IMR-90 (cell line): Measurements from ENCODE around the gene SRP14. TPM values are rescaled to one million over a fixed set of nuclear protein-coding genes. Genes with fewer than 3 reads are reported as not detected.
A peak's percentile ranks its signal among the peaks of the same experiment; 100 is the strongest.

Source experiments
- ATAC-seq: fragments of 200-7000 bp; cut with Tn5 transposase; 2 replicates; pipeline ENCODE4 v1.9.1; 2020; ENCODE audit warnings: low read depth, mild to moderate bottlenecking, moderate library complexity
- BruUV-seq: library from RNA; stranded (reverse); fragments of 400-500 nt; replicated peaks from 2 replicates; lab custom pipeline; 2021; lab: Mats Ljungman, UMichigan
- CTCF ChIA-PET: fragments of 300-600 bp; formaldehyde crosslinking; extraction: SDS; loops from one replicate; lab custom pipeline; 2021; ENCODE audit warnings: antibody characterized with exemption; lab: Yijun Ruan, JAX
- POLR2A ChIA-PET: fragments of 300-600 bp; sonication (Branson Sonifier 250); formaldehyde crosslinking; loops from one replicate; lab custom pipeline; 2022; ENCODE audit warnings: antibody characterized with exemption; ENCODE audit not compliant: unreplicated experiment; lab: Charles Lee
- DNase-seq: peaks from one replicate; pipeline ENCODE4 v3.0.0; 2013
- H2AFZ ChIP-seq: replicated peaks from 2 replicates; pipeline ENCODE3; 2013; ENCODE audit warnings: low read length, mild to moderate bottlenecking; ENCODE audit not compliant: poor library complexity
- H2AK5ac ChIP-seq: 2 replicates; pipeline ENCODE4 v1.6.1; 2013; ENCODE audit warnings: low read depth, low read length, inconsistent platforms
- H2AK9ac ChIP-seq: replicated peaks from 2 replicates; pipeline ENCODE3; 2013; ENCODE audit warnings: mild to moderate bottlenecking, low read depth, low read length, moderate library complexity; ENCODE audit not compliant: poor library complexity
- H2BK120ac ChIP-seq: 2 replicates; pipeline ENCODE4 v1.6.1; 2013; ENCODE audit warnings: low read depth, low read length, inconsistent platforms
- H2BK15ac ChIP-seq: 3 replicates; pipeline ENCODE4 v1.6.1; 2013; ENCODE audit warnings: low read depth, low read length, inconsistent platforms
- H2BK20ac ChIP-seq: 2 replicates; pipeline ENCODE4 v1.6.1; 2013; ENCODE audit warnings: low read depth, mild to moderate bottlenecking, inconsistent platforms, low read length, moderate library complexity
- H2BK5ac ChIP-seq: 2 replicates; pipeline ENCODE4 v1.6.1; 2013; ENCODE audit warnings: mild to moderate bottlenecking, low read depth, low read length, inconsistent platforms; ENCODE audit not compliant: poor library complexity, severe bottlenecking
- H3K14ac ChIP-seq: replicated peaks from 2 replicates; pipeline ENCODE4 v1.6.1; 2013; ENCODE audit warnings: low read depth, low read length, inconsistent platforms
- H3K18ac ChIP-seq: 2 replicates; pipeline ENCODE4 v1.6.1; 2013; ENCODE audit warnings: low read depth, low read length, control low read depth
- H3K23ac ChIP-seq: 2 replicates; pipeline ENCODE4 v1.6.1; 2013; ENCODE audit warnings: low read depth, low read length, inconsistent platforms
- H3K27ac ChIP-seq: 2 replicates; pipeline ENCODE4 v1.5.1; 2013; ENCODE audit warnings: mild to moderate bottlenecking, control low read depth, low read length; ENCODE audit not compliant: insufficient read depth
- H3K27me3 ChIP-seq: 2 replicates; pipeline ENCODE4 v1.6.1; 2013; ENCODE audit warnings: low read length; ENCODE audit not compliant: control insufficient read depth, insufficient read depth
- H3K36me3 ChIP-seq: 2 replicates; pipeline ENCODE4 v1.6.1; 2013; ENCODE audit warnings: low read length, mixed read lengths; ENCODE audit not compliant: control insufficient read depth, insufficient read depth
- H3K4ac ChIP-seq: 2 replicates; pipeline ENCODE4 v1.6.1; 2013; ENCODE audit warnings: low read depth, low read length, inconsistent platforms
- H3K4me1 ChIP-seq: 2 replicates; pipeline ENCODE4 v1.6.1; 2013; ENCODE audit warnings: low read length, mixed read lengths; ENCODE audit not compliant: control insufficient read depth, insufficient read depth
- H3K4me2 ChIP-seq: 2 replicates; pipeline ENCODE4 v1.6.1; 2013; ENCODE audit warnings: low read depth, mild to moderate bottlenecking, control low read depth, low read length, moderate library complexity
- H3K4me3 ChIP-seq: 2 replicates; pipeline ENCODE4 v1.5.1; 2013; ENCODE audit warnings: low read depth, mild to moderate bottlenecking, control low read depth, low read length, moderate library complexity; ENCODE audit not compliant: insufficient read depth
- H3K56ac ChIP-seq: 2 replicates; pipeline ENCODE4 v1.6.1; 2013; ENCODE audit warnings: low read length, inconsistent platforms; ENCODE audit not compliant: insufficient read depth; ENCODE audit errors: extremely low read depth
- H3K79me1 ChIP-seq, 2 experiments: 2 replicates each; pipeline ENCODE4 v1.6.1; 2013; ENCODE audit warnings: low read length in 2 of 2, inconsistent platforms in 1 of 2, low read depth in 1 of 2
- H3K9ac ChIP-seq: 2 replicates; pipeline ENCODE4 v1.6.1; 2013; ENCODE audit warnings: low read depth, low read length, control low read depth
- H3K9me1 ChIP-seq: 2 replicates; pipeline ENCODE4 v1.6.1; 2013; ENCODE audit warnings: low read length, inconsistent platforms; ENCODE audit not compliant: insufficient read depth
- H3K9me3 ChIP-seq: 2 replicates; pipeline ENCODE4 v1.6.1; 2013; ENCODE audit warnings: low read length; ENCODE audit not compliant: control insufficient read depth, insufficient read depth
- H4K20me1 ChIP-seq: 2 replicates; pipeline ENCODE4 v1.6.1; 2013; ENCODE audit warnings: low read length, inconsistent platforms; ENCODE audit not compliant: insufficient read depth
- H4K5ac ChIP-seq: 2 replicates; pipeline ENCODE4 v1.6.1; 2013; ENCODE audit warnings: mild to moderate bottlenecking, low read depth, low read length, control low read depth
- H4K8ac ChIP-seq, 2 experiments: 2 replicates each; pipeline ENCODE4 v1.6.1; 2013; ENCODE audit warnings: low read depth in 2 of 2, low read length in 2 of 2, control low read depth in 1 of 2, inconsistent platforms in 1 of 2
- H4K91ac ChIP-seq: 2 replicates; pipeline ENCODE4 v1.6.1; 2013; ENCODE audit warnings: low read depth, low read length, inconsistent platforms; ENCODE audit not compliant: insufficient read depth
- CHD1 ChIP-seq: IDR thresholded peaks from 2 replicates; pipeline ENCODE4 v1.6.1; 2012; ENCODE audit warnings: low read depth, low read length, improper control_type of control experiment
- FOS ChIP-seq: fragments of 150-350 bp; IDR thresholded peaks from 2 replicates; pipeline ENCODE4 v1.6.1; 2016; ENCODE audit warnings: low read depth, low read length
- WGBS, 2 experiments: methylation state at CpG; one replicate each; pipeline versions ENCODE4 v1.1.5 to v1.1.7; 2013; ENCODE audit warnings: missing lambda C conversion rate in 2 of 2; ENCODE audit not compliant: insufficient read length in 1 of 2; ENCODE audit errors: extremely low coverage in 2 of 2; 5-methylcytosine and 5-hydroxymethylcytosine counted together
- dilution Hi-C: fragments of 300-500 bp; cut with HindIII; formaldehyde crosslinking; loops from one replicate; pipeline ENCODE4 v1.14.3; 2018; ENCODE audit warnings: low sequenced_read_pairs; ENCODE audit not compliant: unreplicated experiment
- in situ Hi-C: fragments of 300-500 bp; cut with MboI; formaldehyde crosslinking; loops from 3 replicates; pipeline ENCODE4 v1.14.3; 2019; ENCODE audit warnings: low sequenced_read_pairs, inconsistent platforms, mixed read lengths
- intact Hi-C: fragments of 100-400 bp; cut with micrococcal nuclease; formaldehyde crosslinking; loops from 2 replicates; pipeline ENCODE4 v1.10.0; 2022
- polyA plus RNA-seq, 3 experiments: library from polyadenylated mRNA; depleted of rRNA; stranded (reverse); fragments of >200 nt; gene quantifications; 2 replicates each; pipeline ENCODE4 v1.2.3, GENCODE V29; 2012; ENCODE audit warnings: low replicate concordance in 1 of 3
- total RNA-seq: library from RNA; depleted of rRNA; stranded (reverse); fragments of >200 nt; gene quantifications from 2 replicates; pipeline ENCODE4 v1.2.3, GENCODE V29; 2012
- TF ChIP-seq, protein P1 (sequence below): fragments of 150-350 bp; IDR thresholded peaks from 2 replicates; pipeline ENCODE4 v1.6.1; 2017; ENCODE audit warnings: mild to moderate bottlenecking, antibody characterized with exemption, low read length, low read depth

SRP14 gene
- total and polyA plus RNA-seq, 2 of the 4 experiments (the other 2 are of a cell fraction): 106 to 295 TPM

DNA sequence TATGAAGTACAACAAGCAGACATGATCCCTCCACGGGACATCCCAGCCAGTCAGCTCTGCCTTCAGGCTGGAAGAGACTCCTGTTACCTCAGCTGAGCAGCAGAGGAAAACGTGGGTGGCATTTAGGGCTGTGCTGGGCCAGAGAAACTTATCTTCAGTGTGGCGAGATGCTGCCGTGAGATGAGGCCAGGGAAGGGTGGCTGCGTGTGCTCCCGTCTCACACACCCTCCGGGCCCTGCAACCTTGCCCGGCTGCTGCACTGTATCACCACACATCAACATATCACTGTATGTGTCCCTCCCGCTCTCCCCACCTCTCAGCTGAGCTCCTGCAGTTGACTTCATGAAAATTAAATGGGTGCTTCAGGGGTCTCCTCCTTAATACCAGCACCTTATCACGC, 46.3 kb upstream of the SRP14 start:
- Histone ChIP-seq H3K4me2 (no peak overlapping the region), H4K5ac (no peak overlapping the region), H3K79me1 (peaks cover 0 to 34% of the 10 kb centered on the region in 2 experiments; a peak in 3 of 4 replicates), H3K9ac (no peak overlapping the region), H2BK20ac (peak overlapping the region; percentile 54; the same call in 1 of the 2 replicates), H4K8ac (peak overlapping the region in 1 of 2 experiments; percentile 46; a peak in 1 of 4 replicates), H3K27me3 (no peaks in the 10 kb centered on the region), H3K9me3 (no peaks in the 10 kb centered on the region), H3K56ac (no peak overlapping the region), H4K20me1 (no peaks in the 10 kb centered on the region), H2AK9ac (peak overlapping the region; percentile 43), H2AFZ (peak overlapping the region; percentile 70), H3K4ac (peak overlapping the region; percentile 81), H2BK15ac (peak overlapping the region; percentile 30; the same call in 2 of the 3 replicates), H3K4me1 (peaks cover 46% of the 10 kb centered on the region), H2BK5ac (no peak overlapping the region), H3K27ac (no peak overlapping the region), H3K14ac (peak overlapping the region; percentile 53), H2BK120ac (peak overlapping the region; percentile 60), H3K9me1 (peaks cover 49% of the 10 kb centered on the region), H3K4me3 (no peak overlapping the region), H2AK5ac (peak overlapping the region; percentile 62), H3K23ac (peak overlapping the region; percentile 39; the same call in 1 of the 2 replicates), H3K36me3 (no peaks in the 10 kb centered on the region), H4K91ac (no peak overlapping the region), H3K18ac (no peak overlapping the region)
- in situ Hi-C loops: no loop called here
- POLR2A ChIA-PET: no interaction called here
- WGBS, 2 experiments: 40% methylated on average over 1 of the region's 10 CpGs; no CpG with 5 or more reads in 1 of the 2 experiments
- BruUV-seq: no TSS peak
- intact Hi-C loops: no loop called here
- TF ChIP-seq, protein P1, sequence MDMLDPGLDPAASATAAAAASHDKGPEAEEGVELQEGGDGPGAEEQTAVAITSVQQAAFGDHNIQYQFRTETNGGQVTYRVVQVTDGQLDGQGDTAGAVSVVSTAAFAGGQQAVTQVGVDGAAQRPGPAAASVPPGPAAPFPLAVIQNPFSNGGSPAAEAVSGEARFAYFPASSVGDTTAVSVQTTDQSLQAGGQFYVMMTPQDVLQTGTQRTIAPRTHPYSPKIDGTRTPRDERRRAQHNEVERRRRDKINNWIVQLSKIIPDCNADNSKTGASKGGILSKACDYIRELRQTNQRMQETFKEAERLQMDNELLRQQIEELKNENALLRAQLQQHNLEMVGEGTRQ: no peak
- TF ChIP-seq FOS: no peak
- no peak for TF ChIP-seq CHD1
- CTCF ChIA-PET: no interaction called here
- peak; percentile 57 for DNase-seq
- no peak for ATAC-seq
- dilution Hi-C loops: no loop called here
